HS-5 (cell line): Measurements from ENCODE around the gene LEPROT.
"Not testable (repeated sequence)": the region's sequence is repeated elsewhere in the genome, so short reads cannot be mapped to it uniquely, and the experiment has no call there.

Experiments used
- DNase-seq: peaks from one replicate; pipeline ENCODE4 v3.0.0-alpha.2; 2012; ENCODE audit warnings: low read depth

LEPROT gene

DNA sequence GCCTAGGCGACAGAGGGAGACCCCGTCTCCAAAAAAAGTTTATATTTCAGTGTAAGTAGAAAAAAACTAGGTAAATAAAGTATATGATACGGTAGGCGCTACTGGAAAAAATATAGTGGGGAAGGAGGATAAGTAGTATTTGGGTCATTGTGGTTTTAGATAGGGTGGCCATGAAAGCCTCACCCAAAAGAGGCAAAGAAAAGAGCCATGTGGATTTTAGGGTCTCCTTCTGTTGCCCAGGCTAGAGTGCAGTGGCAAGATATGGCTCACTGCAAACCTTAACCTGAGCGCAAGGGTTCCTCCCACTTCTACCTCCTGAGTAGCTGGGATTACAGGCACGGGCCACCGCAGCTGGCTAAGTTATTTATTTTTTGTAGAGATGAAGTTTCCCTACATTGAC, 17.1 kb downstream of the LEPROT start:
- no peak for DNase-seq

DNA sequence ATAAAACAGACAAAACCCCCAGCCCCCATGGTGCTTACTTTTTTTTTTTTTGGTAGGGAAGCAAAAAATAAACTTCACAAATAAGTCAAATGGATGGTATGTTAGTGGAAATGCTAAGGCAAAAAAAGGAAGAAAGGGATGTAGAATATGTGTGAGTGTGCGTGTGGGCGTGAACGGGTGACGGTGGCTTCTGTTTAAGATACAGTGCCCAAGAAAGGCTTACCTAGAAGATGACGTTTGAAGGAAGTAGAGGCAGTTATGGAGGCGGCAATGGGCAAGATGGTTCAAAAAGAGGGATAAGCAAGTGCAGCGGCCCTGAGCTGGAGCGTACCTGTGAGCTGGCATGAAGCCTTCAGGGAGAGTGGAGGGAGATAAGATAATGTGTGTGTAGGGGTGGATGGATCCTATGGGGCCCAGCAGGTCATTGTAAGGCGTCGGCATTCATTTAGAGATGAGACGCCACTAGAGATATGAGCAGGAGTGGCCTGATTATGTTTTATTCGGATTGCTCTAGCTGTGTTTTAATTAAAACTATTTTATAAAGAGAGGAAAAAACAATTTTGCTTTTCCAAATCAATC, 19.9 kb downstream of the LEPROT start:
- no peak for DNase-seq

DNA sequence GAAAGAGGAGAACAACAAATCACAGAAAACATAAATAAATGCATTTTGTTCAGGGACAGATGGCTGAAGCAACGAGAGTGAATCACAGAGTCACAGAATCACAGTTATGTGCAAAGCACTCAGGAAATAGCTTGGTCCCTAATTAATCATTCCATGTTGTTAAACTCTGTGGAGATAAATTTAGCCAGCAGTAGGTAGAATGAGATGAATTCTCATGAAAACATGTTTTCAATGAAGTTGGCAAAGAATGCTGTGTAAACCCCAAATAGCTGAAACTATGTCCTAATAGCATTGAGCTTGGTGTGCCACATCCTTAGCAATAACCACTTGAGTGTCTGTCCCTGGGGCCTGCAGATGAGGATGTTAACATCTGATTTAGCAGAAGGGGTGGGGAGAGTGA, 20.4 kb downstream of the LEPROT start:
- no peak for DNase-seq

DNA sequence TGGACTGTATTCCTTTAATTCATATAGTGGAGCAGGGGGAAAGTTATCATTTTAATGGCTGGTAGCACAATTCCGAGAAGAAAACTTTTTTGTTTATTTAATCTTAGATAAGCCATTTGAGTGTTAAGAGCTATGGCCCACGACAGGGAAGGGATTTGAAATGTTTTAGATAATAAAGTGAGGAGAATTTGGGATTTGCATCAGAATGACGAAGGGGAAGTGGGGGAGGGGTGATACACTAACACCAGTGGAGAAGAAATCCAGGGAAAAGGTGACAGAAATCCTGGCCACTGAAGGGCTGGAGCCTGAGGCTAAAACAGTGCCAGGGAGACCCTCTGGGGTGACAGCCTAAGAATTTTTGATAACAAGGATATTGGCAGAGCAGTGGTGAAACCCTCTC, 21.0 kb downstream of the LEPROT start:
- DNase-seq, result no peak

DNA sequence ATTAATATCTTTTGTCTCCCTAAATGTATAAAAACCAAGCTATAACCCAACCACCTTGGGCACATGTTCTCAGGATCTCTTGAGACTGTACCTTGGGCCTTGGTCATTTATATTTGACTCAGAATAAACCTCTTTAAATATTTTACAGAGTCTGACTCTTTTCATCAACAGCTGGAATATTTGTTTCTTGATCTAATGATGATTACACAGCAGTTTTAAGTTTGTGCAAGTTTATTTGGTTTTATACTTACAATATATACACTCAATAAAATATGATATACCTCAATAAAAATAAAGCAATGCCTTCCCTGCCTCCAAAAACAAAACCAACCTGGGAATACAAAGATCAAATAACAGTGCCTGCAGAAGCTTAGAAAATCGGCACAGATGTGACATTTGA, 22.0 kb downstream of the LEPROT start:
- DNase-seq, result no peak

DNA sequence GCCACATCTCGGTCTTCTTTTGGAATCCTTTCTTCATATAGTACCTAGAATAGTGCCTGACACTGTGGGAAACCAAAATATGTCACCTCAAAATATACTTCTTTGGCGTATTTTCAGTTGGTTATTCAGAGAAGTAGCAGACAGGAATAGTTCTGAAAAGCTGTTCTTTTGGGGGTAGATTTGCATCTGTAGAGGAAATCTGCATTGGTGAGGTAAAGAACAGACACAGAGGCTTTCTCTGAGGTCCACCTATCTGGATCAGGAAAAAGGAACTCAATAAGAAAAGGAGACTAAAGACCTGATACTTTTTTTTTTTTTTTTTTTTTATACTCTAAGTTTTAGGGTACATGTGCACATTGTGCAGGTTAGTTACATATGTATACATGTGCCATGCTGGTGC, 23.2 kb downstream of the LEPROT start:
- DNase-seq, result no peak

DNA sequence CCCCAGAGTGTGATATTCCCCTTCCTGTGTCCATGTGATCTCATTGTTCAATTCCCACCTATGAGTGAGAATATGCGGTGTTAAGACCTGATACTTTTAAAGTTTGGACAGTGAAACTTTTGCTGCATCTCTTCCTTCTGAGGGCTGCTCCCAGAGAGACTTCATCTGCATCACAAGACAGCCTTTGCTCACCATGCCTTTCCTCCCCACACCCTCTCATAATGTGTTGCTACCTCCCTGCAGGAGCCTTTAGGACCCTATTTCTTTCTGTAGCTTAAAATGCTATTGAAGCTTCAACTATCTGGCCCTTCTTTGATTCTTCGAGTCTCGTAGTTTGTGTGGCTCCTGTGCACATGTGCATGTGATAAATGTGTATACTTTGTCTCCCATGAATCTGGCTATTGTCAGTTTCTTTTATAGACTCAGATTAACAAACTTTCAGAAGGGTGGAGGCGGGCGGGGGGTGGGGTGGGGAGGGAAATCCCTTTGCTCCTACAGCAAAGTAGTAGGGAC, 23.7 kb downstream of the LEPROT start:
- no peak for DNase-seq

DNA sequence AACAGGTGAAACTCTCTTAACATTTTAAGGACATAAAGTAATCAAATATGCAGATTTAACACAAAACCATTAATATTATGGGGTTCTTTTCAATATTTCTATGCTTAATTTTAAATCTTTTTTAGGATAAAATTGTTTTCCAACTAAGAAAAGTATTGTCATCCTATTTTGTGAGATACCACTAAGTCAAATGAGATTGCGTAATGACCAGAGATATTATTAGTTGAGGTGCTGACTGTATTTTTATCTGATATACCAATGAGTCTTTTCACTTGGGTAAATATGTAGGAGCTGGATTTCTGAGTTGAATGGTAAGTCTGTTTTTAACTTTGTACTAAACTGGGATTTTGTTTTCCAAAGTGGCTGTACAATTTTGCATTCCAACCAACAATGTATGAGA, 25.4 kb downstream of the LEPROT start:
- DNase-seq, result no peak

DNA sequence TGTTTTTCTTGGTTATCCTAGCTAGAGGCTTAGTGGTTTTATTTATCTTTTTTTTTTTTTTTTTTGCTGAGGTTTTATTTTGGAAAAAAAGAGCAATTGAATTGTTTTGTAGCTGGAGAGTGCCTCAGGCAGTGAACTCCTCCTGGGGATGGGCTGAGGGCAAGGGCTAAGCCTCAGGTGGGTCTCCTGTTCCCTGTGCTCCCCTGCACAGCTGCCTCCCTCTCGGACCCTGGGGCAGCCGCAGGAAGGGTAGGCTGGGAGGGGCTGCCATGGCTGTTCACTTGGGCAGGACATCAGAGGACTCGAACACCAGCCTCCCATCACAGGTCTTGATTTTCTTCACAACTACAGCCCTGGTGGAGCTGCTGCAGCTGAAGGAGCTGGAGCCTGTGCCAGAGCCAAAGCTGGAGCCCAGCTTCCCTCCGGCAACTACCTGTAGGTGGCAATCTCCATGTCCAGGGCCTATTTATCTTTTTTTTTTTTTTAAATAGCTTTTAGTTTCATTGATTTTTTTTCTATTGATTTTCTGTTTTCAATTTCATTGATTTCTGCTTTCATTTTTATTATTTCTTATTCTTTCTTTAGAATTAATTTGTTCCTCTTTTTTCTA, 28.9 kb downstream of the LEPROT start:
- DNase-seq, result no peak

DNA sequence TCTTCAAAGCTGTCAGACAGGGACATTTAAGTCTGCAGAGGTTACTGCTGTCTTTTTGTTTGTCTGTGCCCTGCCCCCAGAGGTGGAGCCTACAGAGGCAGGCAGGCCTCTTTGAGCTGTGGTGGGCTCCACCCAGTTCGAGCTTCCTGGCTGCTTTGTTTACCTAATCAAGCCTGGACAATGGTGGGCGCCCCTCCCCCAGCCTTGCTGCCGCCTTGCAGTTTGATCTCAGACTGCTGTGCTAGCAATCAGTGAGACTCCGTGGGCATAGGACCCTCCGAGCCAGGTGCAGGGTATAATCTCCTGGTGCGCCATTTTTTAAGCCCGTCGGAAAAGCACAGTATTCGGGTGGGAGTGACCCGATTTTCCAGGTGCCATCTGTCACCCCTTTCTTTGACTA, 35.2 kb downstream of the LEPROT start:
- not testable (repeated sequence) for DNase-seq

DNA sequence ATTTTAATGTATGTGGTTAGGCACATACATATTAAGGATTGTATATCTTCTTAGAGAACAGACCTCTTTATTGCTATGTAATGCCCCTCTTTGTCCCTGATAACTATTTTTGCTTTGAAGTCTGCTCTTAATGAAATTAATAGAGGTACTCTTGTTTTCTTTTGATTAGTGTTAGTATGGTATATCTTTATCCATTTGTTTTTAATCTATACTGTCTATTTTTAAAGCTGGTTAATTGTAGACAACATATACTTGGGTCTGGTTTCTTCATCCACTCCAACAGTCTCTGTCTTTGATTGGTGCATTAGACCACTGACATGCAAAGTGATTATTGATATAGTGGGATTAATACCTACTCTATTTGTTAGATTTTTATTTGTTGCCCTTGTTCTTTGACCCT, 36.0 kb downstream of the LEPROT start:
- DNase-seq, result no peak

DNA sequence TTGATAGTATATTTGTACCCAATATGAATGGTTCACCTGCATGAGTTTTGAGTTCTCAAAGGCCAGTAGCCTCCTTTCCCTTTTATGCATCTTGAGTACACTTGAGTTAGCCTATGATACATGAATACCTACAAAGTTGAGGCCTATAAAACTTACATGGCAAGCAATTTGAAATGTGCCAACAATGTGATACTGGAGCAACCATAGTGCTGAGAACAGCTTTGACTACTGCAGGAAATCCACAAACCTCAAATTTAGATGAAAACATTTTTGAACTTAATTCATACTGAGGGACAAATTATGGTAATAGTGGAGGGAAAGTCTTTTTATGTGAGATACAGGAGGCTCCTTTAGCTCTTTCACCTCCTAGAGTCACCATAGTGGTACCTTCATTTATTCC, 37.4 kb downstream of the LEPROT start:
- no peak for DNase-seq

DNA sequence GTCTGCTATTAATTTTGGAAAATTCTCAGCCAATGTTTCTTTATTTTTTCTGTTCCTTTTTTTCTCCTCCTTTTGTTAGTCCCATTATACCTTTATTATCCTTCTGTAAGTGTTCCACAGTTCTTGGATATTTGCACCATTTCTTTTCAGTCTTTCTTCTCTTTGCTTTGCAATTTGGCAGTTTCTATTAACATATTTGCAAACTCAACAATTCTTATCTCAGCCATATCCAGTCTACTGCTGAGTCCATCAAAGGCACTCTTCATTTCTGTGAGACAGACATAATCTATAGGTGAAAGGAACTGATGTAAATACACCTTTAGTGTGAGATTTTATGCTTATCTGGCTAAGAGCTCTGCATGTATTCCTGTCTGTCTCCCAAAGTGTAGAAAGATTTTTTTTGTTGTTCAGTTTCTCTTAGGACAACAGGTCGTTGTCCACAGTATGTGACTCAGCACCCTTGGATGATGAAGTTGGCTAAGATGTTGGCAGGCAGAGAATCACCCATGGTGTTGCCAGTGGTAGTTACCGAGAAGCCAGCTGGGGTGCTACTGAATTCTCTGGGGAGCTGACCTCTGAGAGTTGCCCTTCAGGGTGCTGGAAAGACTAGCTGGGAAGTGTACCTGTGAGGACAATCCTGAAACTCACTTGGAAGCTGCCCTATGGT, 38.4 kb downstream of the LEPROT start:
- DNase-seq, result no peak

DNA sequence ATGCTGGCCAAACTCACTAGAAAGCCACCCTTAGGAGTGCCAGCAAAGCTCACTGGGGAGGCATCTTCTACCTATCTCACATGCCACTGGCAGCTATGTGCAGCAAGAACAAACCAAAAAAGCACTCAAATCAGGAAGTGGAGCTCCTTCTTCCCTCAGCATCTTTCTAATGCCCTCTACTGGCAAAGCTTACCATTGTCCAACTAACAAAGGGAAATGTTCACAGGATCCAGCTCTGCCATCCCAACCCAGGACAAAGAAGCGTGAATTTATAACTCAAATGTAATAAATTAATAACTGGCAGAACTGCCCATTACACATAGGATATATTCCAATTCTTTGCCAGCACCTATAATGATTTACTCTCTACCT, 38.9 kb downstream of the LEPROT start:
- DNase-seq, result no peak

DNA sequence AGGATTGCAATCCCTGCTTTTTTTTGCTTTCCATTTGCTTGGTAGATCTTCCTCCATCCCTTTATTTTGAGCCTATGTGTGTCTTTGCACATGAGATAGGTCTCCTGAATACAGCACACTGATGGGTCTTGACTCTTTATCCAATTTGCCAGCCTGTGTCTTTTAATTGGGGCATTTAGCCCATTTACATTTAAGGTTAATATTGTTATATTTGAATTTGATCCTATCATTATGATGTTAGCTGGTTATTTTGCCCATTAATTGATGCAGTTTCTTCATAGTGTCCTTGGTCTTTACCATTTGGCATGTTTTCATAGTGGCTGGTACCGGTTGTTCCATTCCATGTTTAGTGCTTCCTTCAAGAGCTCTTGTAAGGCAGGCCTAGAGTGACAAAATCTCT, 45.4 kb downstream of the LEPROT start:
- not testable (repeated sequence) for DNase-seq

DNA sequence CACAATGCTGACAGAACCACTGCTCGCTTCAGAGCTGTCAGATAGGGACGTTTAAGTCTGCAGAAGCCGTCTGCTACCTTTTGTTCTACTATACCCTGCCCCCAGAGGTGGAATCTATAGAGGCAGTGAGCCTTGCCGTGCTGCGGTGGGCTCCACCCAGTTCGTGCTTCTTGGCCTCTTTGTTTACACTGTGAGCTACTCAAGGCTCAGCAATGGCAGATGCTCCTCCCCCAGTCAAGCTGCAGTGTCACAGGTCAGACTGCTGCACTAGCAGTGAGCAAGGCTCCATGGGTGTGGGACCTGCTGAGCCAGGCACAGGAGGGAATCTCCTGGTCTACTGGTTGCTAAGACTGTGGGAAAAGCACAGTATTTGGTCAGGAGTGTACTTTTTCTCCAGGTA, 47.1 kb downstream of the LEPROT start:
- DNase-seq, result no peak

DNA sequence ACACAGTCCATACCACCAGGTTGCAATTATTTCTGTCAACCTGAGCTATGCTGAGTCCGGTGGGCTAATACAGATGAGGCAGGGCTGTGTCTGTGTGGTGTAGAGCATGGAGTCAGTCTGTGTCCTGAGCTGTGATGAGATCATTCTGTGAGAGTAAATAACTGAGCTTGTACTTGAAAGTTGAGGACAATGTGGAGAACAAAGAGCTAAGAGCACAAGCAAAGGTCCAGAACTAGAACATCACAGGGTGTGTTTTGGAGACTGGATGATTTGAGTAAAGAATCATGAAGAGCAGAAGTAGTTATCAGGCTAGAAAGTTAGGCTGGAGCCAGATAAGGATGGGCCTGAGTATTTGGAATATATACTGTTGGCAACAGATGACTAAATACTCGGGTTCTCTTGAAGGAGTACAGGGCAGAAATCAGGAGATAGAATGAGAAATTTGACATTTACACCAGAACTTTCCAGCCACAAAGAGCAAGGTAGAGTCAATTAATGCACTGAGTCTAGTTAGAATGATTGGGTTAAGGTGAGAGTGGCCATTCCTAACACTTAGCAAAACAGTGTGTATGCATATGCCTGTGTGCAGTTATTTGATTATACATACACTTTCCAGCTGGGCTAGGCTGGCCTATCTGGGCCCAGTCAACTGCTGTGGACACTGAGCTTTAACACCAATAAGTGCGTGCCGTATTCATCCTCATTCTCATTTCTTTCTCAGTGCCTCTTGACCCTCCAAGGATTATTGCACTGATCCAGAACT, 48.8 kb downstream of the LEPROT start:
- DNase-seq, result no peak

DNA sequence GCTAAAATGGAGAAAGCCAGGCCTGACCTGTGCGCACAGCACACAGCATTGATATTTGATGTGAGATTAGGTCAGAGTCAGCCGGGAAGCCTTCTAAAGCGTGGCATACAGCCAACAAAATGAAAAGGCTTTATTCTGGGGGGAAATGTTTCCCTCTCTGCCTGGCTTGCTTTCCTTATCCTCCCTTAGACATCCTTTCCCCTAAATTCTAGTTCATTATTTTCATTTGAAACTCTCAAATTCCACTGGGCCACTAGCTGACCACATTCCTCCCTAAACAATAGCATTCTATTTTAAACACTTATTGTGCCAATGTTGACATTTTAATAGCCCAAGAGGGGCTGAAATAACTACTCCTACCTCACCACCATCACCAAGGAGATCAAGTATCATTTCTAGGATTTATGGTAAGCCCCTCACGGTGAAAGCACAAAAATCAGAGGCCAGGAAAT, 49.4 kb downstream of the LEPROT start:
- no peak for DNase-seq

DNA sequence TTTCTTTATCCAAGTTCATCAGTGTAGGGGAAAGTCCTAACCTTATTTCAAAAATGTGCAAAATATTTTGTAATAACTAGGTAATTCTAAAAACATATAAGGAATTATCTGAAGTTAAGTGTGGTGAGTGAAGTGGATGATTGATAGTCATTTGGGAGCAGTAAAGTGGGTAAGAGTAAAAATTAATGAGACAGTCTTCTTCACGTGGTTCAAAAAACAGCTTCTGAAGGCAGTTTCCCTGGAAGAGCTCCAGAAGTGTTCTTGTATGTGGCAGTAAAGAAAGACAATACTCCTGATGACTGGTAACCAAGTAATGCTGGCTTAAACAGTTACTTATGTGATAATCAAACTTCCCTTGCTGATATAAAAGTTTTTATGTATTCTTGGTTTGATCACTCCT, 50.3 kb downstream of the LEPROT start:
- DNase-seq, result no peak

DNA sequence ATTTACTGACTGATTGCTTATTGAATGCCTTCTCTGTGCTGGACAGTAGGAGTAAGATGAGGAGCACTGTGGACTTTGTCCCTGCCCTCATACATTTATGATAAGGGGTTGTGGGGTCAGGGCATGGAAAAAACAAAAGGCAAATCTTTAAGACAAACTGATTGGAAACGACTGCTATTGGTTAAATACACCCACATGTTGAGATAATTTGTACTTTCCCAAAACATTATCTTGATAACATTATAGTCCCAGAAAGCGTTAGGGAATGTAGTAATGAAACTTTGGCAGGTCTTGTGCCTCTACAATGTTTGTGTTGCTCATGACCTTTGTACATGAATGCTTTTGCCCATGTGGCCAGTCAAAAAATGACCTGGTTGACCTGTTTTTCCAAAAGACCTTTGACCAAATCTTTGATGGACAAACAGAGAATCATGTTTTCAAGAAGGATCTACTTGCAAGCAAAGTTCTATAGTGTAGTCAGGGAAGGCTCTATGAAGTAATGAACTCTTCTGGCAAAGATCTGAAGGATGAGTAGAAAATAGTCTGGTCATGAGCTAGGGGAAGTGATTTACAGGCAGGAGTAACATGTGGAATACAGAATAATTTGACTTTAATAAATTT, 50.9 kb downstream of the LEPROT start:
- no peak for DNase-seq

DNA sequence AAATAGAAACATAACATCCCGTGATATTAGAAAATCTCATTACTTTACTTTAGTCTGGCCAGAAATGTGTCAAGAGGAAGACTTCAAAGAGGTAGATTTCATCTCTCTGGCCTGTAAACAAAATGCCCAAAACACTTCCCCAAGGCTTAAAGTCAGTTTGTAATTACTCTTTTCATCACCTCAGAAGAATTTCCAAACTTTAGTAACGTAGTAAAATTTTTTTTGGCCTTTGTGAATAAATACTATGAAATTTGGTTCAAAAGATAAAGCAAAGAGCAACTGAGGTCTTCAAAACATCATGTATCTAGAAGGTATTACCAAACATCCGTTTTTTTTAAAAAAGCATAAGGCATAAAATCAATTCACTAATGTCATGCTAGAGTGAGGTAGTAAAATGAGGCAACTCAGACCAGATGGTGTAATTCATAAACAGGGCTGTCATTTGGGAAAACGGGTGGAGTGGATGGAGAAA, 51.4 kb downstream of the LEPROT start:
- no peak for DNase-seq

DNA sequence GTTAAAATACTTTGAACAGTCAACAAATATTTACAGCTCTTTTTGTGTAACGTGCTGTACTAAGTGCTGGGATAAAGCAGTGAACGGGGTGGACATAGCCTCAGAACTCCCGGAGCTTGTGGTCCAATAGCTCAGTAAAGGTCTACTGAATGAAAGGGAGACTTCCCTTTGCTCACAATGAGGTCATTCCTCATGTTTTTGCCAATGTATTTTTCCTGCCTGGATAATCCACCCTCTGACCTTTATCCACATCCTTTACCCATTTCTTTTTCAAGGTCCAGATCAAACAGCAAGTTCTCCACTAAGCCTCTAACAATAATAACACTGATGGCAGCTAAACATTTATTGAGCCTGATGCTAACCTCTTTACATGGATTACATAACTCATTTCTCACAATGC, 55.9 kb downstream of the LEPROT start:
- DNase-seq, result no peak
